Measurements from ENCODE around the gene ZBTB49. TPM values are rescaled to one million over a fixed set of nuclear protein-coding genes. Genes with fewer than 3 reads are reported as not detected.

The ZBTB49 gene
- total RNA-seq, 2 donors from 2014 or later = 8.4 to 10.2 TPM

DNA sequence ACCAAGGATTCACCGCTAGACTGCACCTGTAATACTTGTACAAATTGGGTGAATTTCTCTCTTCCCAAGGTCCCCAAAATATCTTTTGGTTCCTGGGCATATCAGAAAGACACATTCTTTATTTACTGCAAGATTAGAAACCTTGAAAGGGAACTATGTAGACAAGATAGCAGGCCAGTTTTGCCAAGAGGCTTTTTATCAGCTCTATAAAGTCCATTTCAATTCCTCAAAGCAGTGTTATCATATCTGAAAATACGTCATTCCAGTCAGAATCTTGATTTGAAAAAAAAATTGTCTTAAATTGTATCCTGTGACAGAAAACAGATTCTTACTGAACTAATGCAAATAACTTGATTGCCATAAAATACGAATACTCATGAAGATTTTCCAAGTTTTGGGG, 59.8 kb downstream of the ZBTB49 start:
- H3K9me3 ChIP-seq = no peaks in the 10 kb centered on the region
- H3K4me3 ChIP-seq = no peak overlapping the region
- no peaks in the 10 kb centered on the region for H3K27me3 ChIP-seq (replicated peaks; ENCODE audit: insufficient read depth)
- DNase-seq (ENCODE audit: low spot score) (no peak), ATAC-seq (ENCODE audit: insufficient number of reproducible peaks, low FRiP score, low read depth) (no peak)
- H3K36me3 ChIP-seq = no peaks in the 10 kb centered on the region
- no peak overlapping the region for H3K27ac ChIP-seq
- H3K4me1 ChIP-seq (ENCODE audit: control insufficient read depth in 1 of 2, low read depth in 2 of 2) = no peaks in the 10 kb centered on the region
- no peak for TF ChIP-seq CTCF (IDR thresholded peaks at IDR 0.05)

GRCh38 chr4:4350909-4351308, 60.9 kb downstream of the ZBTB49 start:
- no peak overlapping the region for H3K4me3 ChIP-seq
- no peaks in the 10 kb centered on the region for H3K27me3 ChIP-seq (replicated peaks; ENCODE audit: insufficient read depth)
- H3K36me3 ChIP-seq = no peaks in the 10 kb centered on the region
- no peaks in the 10 kb centered on the region for H3K4me1 ChIP-seq (ENCODE audit: control insufficient read depth in 1 of 2, low read depth in 2 of 2)
- no peak for DNase-seq (ENCODE audit: low spot score)
- ATAC-seq (ENCODE audit: insufficient number of reproducible peaks, low FRiP score, low read depth) = no peak
- H3K27ac ChIP-seq = no peak overlapping the region
- H3K9me3 ChIP-seq = no peaks in the 10 kb centered on the region
- no peak for TF ChIP-seq CTCF (IDR thresholded peaks at IDR 0.05)

- no peak overlapping the region for H3K27ac ChIP-seq
- TF ChIP-seq CTCF (IDR thresholded peaks at IDR 0.05) = no peak
- no peak for DNase-seq (ENCODE audit: low spot score)
- no peak for ATAC-seq (ENCODE audit: insufficient number of reproducible peaks, low FRiP score, low read depth)
- H3K4me3 ChIP-seq = no peak overlapping the region
- H3K36me3 ChIP-seq = no peaks in the 10 kb centered on the region
- H3K4me1 ChIP-seq (ENCODE audit: control insufficient read depth in 1 of 2, low read depth in 2 of 2) = no peaks in the 10 kb centered on the region
- no peaks in the 10 kb centered on the region for H3K27me3 ChIP-seq (replicated peaks; ENCODE audit: insufficient read depth)
- no peaks in the 10 kb centered on the region for H3K9me3 ChIP-seq
Observed at GRCh38 chr4:4355302-4355701, 65.3 kb downstream of the ZBTB49 start.

- ATAC-seq (ENCODE audit: insufficient number of reproducible peaks, low FRiP score, low read depth) = no peak
- no peak for TF ChIP-seq CTCF (IDR thresholded peaks at IDR 0.05)
- H3K4me3 ChIP-seq = no peak overlapping the region
- no peaks in the 10 kb centered on the region for H3K4me1 ChIP-seq (ENCODE audit: control insufficient read depth in 1 of 2, low read depth in 2 of 2)
- no peak for DNase-seq (ENCODE audit: low spot score)
- H3K27ac ChIP-seq = no peak overlapping the region
- no peaks in the 10 kb centered on the region for H3K36me3 ChIP-seq
- no peaks in the 10 kb centered on the region for H3K27me3 ChIP-seq (replicated peaks; ENCODE audit: insufficient read depth)
- no peaks in the 10 kb centered on the region for H3K9me3 ChIP-seq
Observed at GRCh38 chr4:4356106-4357041, 66.3 kb downstream of the ZBTB49 start.

- Histone ChIP-seq H3K36me3 (no peaks in the 10 kb centered on the region), H3K4me3 (no peak overlapping the region), H3K9me3 (no peaks in the 10 kb centered on the region), H3K4me1 (ENCODE audit: control insufficient read depth in 1 of 2, low read depth in 2 of 2) (no peaks in the 10 kb centered on the region), H3K27ac (no peak overlapping the region), H3K27me3 (replicated peaks; ENCODE audit: insufficient read depth) (no peaks in the 10 kb centered on the region)
- TF ChIP-seq CTCF (IDR thresholded peaks at IDR 0.05) = no peak
- DNase-seq (ENCODE audit: low spot score) (no peak), ATAC-seq (ENCODE audit: insufficient number of reproducible peaks, low FRiP score, low read depth) (no peak)
Observed at GRCh38 chr4:4358093-4358854, 68.2 kb downstream of the ZBTB49 start.
